Measurements from ENCODE around the gene UTF1. TPM values are rescaled to one million over a fixed set of nuclear protein-coding genes. Genes with fewer than 3 reads are reported as not detected.

Gene UTF1
- total and polyA plus RNA-seq, 8 donors: not detected

DNA sequence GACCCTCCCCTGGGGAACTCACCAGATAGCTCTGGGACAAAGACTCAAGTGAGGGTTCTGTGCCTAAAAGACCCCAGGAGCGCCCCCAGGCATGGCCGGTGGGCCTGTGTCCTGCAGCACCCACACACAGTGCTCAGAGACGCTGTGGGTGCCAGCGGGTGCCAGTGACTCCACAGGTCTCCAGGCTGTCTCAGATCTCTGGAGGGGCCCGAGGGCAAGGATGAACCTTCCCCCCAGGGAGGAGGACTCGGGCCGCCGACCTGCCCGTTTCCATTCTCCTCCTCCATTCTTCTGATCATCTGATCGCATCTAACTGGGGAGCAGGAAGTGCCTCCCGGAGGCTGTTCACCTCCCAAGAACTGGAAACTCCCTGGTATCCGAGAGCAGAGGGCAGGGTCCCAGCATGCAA is 45.7 kb downstream of the UTF1 start:
- Histone ChIP-seq H3K27ac (peak overlapping the region in 4 of 5 donors; percentile 39 to 86 (median 70)), H3K9me3 (no peaks in the 10 kb centered on the region), H3K36me3 (peaks cover 8 to 52% (median 42%) of the 10 kb centered on the region in 4 donors), H3K4me1 (peaks cover 46 to 73% (median 54%) of the 10 kb centered on the region in 4 donors), H3K4me3 (peak overlapping the region; percentile 5 to 56 (median 43)), H3K27me3 (peaks cover 0 to 42% (median 13%) of the 10 kb centered on the region in 3 donors)
- no peak for TF ChIP-seq POLR2A (IDR thresholded peaks at IDR 0.05)
- TF ChIP-seq POLR2AphosphoS5 (IDR thresholded peaks at IDR 0.05): no peak
- TF ChIP-seq, protein P1, sequence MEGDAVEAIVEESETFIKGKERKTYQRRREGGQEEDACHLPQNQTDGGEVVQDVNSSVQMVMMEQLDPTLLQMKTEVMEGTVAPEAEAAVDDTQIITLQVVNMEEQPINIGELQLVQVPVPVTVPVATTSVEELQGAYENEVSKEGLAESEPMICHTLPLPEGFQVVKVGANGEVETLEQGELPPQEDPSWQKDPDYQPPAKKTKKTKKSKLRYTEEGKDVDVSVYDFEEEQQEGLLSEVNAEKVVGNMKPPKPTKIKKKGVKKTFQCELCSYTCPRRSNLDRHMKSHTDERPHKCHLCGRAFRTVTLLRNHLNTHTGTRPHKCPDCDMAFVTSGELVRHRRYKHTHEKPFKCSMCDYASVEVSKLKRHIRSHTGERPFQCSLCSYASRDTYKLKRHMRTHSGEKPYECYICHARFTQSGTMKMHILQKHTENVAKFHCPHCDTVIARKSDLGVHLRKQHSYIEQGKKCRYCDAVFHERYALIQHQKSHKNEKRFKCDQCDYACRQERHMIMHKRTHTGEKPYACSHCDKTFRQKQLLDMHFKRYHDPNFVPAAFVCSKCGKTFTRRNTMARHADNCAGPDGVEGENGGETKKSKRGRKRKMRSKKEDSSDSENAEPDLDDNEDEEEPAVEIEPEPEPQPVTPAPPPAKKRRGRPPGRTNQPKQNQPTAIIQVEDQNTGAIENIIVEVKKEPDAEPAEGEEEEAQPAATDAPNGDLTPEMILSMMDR (IDR thresholded peaks at IDR 0.05): no peak
- TF ChIP-seq EP300 (IDR thresholded peaks at IDR 0.05): no peak
- WGBS, 5 donors: 10 to 23% (median 13%) methylated on average over 10 to 12 of the region's 12 CpGs
- peak in 1 of 2 donors; percentile 55 for DNase-seq
- intact Hi-C loops (cut with DNase I; ENCODE audit: low total_unique reads): no loop called here

DNA sequence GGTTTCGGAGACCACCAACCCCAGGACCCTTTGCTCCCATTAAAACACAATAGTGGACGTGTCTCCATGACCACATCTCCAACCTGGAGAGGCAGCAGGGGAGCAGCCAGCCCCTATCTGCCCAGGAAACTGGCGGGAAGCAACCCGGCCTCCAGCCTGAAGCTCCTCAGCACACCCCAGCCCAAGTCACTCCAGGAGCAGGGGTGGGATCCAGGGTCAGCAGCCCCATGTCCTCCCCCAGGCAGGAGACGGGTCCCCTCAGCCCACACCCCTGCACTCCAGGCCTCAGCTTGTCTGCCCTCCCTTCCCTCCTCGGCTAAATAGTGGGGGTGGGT is 46.0 kb downstream of the UTF1 start:
- Histone ChIP-seq H3K27me3 (peaks cover 0 to 42% (median 13%) of the 10 kb centered on the region in 3 donors), H3K27ac (peak overlapping the region; percentile 23 to 86 (median 55)), H3K4me1 (peaks cover 46 to 73% (median 54%) of the 10 kb centered on the region in 4 donors), H3K9me3 (no peaks in the 10 kb centered on the region), H3K36me3 (peaks cover 6 to 52% (median 42%) of the 10 kb centered on the region in 4 donors), H3K4me3 (peak overlapping the region; percentile 30 to 56 (median 43))
- WGBS, 5 donors: 12 to 25% (median 16%) methylated on average over 3 to 6 of the region's 6 CpGs
- intact Hi-C loops (cut with DNase I; ENCODE audit: low total_unique reads): no loop called here
- no peak for DNase-seq
- TF ChIP-seq POLR2A (IDR thresholded peaks at IDR 0.05) (no peak), POLR2AphosphoS5 (IDR thresholded peaks at IDR 0.05) (no peak), EP300 (IDR thresholded peaks at IDR 0.05) (no peak)
- TF ChIP-seq, protein P1 (IDR thresholded peaks at IDR 0.05): no peak

DNA sequence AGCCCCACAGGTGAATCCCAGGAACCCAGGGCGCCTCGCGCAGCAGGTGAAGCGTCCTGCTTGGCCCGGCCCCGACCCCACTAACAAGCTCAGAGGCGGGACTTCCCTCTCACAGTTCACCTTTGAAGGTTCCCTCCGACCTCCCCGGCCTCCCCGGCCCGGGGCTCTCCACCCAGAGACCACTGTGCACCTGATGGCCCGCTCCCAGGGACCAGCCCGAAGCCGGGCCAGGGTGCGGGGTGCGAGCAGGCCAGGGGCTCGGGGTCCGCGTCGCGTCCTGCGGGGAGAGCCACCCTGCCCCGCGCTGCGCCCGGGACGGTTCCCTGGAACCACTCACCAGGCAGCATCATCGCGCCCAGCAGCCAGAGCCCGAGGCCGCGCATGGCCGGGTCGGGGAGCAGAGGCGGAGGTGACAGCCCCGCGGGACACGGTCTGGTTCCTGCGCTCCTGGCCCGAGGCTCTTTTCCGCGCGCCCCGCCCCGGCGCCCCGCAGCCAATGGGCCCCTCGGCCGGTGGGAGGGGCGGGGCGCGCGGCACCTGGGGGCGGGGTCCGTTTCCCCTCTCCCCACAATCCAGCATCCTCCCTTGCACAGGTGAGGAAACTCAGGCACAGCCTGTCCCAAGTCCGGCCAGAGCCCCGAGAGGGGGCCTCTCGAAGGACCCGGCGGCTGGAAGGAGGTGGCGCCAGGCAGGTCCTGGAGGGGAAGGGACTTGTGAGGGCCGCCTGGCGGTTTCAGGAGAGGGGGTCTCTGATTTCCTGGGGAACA is 46.6 kb downstream of the UTF1 start, which contains the start of gene ADAM8:
Gene ADAM8, minus strand, starts transcription at position 434 of the 767 bp plus-strand sequence. Its CDS starts 51 bp downstream, at position 383.
- Histone ChIP-seq H3K27me3 (peaks cover 0 to 42% (median 13%) of the 10 kb centered on the region in 3 donors), H3K27ac (peak within 1 kb of the TSS; percentile 33 to 86 (median 72)), H3K4me1 (peaks cover 46 to 73% (median 54%) of the 10 kb centered on the region in 4 donors), H3K36me3 (peaks cover 11 to 52% (median 42%) of the 10 kb centered on the region in 4 donors), H3K4me3 (peak within 1 kb of the TSS; percentile 30 to 56 (median 43)), H3K9me3 (no peaks in the 10 kb centered on the region)
- intact Hi-C loops (cut with DNase I; ENCODE audit: low total_unique reads): no loop called here
- TF ChIP-seq EP300 (IDR thresholded peaks at IDR 0.05) (no peak), POLR2AphosphoS5 (IDR thresholded peaks at IDR 0.05) (peak in 2 of 3 donors; percentile 21 to 47), POLR2A (IDR thresholded peaks at IDR 0.05) (no peak)
- DNase-seq: peak; percentile 65 to 78
- 4 to 16% (median 7%) methylated on average over 18 to 63 of the region's 63 CpGs for WGBS, 5 donors

DNA sequence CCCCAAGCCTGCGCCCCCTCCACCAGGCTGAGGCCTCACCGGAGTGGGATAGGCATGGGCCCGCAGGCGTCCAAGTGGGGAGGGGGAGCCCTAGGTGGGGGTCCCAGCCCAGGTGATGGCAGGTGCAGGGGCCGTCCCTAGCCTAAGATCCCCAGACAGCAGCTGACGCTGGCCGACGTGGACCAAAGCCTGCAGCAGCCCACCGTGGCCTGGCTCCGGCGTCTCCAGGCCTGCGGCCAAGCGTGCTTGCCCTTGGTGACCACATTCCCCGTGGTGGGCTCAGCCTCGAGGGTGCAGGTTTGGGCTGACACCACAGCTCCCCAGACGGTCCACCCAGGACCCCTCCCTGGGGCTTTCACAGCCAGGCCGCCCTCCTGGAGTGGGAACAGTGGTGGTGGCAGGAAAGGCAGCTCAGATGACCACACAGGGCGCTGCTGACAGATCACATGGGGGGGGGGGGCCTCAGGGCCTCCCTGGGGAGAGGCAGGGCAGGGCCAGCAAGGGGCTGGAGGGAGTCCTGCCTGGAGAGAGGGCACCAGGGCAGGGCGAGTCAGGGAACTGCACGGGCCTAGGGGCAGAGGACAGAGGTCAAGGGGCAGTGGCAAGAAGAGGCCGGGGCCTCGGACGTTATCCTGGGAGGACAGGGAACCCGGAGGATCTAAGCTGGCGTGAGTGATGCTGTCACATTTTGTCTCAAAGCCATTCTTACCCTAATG is 47.4 kb downstream of the UTF1 start:
- Histone ChIP-seq H3K9me3 (no peaks in the 10 kb centered on the region), H3K36me3 (peaks cover 19 to 57% (median 46%) of the 10 kb centered on the region in 4 donors), H3K4me1 (peaks cover 46 to 73% (median 54%) of the 10 kb centered on the region in 4 donors), H3K27me3 (peaks cover 0 to 42% (median 13%) of the 10 kb centered on the region in 3 donors), H3K4me3 (no peak overlapping the region), H3K27ac (peak overlapping the region; percentile 33 to 86 (median 72))
- intact Hi-C loops (cut with DNase I; ENCODE audit: low total_unique reads): no loop called here
- TF ChIP-seq, protein P1 (IDR thresholded peaks at IDR 0.05): no peak
- no peak for TF ChIP-seq EP300 (IDR thresholded peaks at IDR 0.05)
- no peak for TF ChIP-seq POLR2AphosphoS5 (IDR thresholded peaks at IDR 0.05)
- no peak for TF ChIP-seq POLR2A (IDR thresholded peaks at IDR 0.05)
- 54 to 72% (median 66%) methylated on average over 9 to 25 of the region's 25 CpGs for WGBS, 5 donors
- DNase-seq: no peak

Measured in stomach (tissue), 9 donors.